ENCODE measurements around the gene PCDHGA12. TPM values are rescaled to one million over a fixed set of nuclear protein-coding genes. Genes with fewer than 3 reads are reported as not detected.

PCDHGA12 gene
- total RNA-seq, 1 donor from 2014 or later: 4.8 TPM

- H3K4me1 ChIP-seq: peaks cover 21% of the 10 kb centered on the region
- peaks cover 92% of the 10 kb centered on the region for H3K9me3 ChIP-seq (replicated peaks)
- intact Hi-C loops (cut with micrococcal nuclease): loop anchor here (10.0 kb wide), 1 partner anchor 85 kb away; no protein-coding TSS in a partner anchor
- no peak for TF ChIP-seq CTCF (IDR thresholded peaks at IDR 0.05; ENCODE audit: borderline replicate concordance)
- H3K36me3 ChIP-seq: peaks cover 18% of the 10 kb centered on the region
- H3K4me3 ChIP-seq: no peak overlapping the region
- no peak for DNase-seq
- no peak overlapping the region for H3K27ac ChIP-seq (replicated peaks)
- H3K27me3 ChIP-seq (ENCODE audit: low read depth): no peaks in the 10 kb centered on the region
Observed at GRCh38 chr5:141439411-141440141, 9.3 kb downstream of the PCDHGA12 start.

GRCh38 chr5:141440341-141440740 is 10.0 kb downstream of the PCDHGA12 start:
- Histone ChIP-seq H3K27me3 (ENCODE audit: low read depth) (no peaks in the 10 kb centered on the region), H3K27ac (replicated peaks) (no peak overlapping the region), H3K4me3 (no peak overlapping the region), H3K9me3 (replicated peaks) (peaks cover 92% of the 10 kb centered on the region), H3K36me3 (peaks cover 18% of the 10 kb centered on the region), H3K4me1 (peaks cover 23% of the 10 kb centered on the region)
- intact Hi-C loops (cut with micrococcal nuclease): no loop called here
- no peak for TF ChIP-seq CTCF (IDR thresholded peaks at IDR 0.05; ENCODE audit: borderline replicate concordance)
- DNase-seq: no peak

- Histone ChIP-seq H3K27me3 (ENCODE audit: low read depth) (no peaks in the 10 kb centered on the region), H3K27ac (replicated peaks) (no peak overlapping the region), H3K4me1 (peaks cover 35% of the 10 kb centered on the region), H3K4me3 (peak overlapping the region; percentile 17), H3K9me3 (replicated peaks) (peaks cover 83% of the 10 kb centered on the region), H3K36me3 (peaks cover 19% of the 10 kb centered on the region)
- peak; percentile 58 for DNase-seq
- intact Hi-C loops (cut with micrococcal nuclease): no loop called here
- TF ChIP-seq CTCF (IDR thresholded peaks at IDR 0.05; ENCODE audit: borderline replicate concordance): no peak
Observed at GRCh38 chr5:141441571-141442170, 11.4 kb downstream of the PCDHGA12 start.

- Histone ChIP-seq H3K4me3 (no peak overlapping the region), H3K27me3 (ENCODE audit: low read depth) (no peaks in the 10 kb centered on the region), H3K27ac (replicated peaks) (no peak overlapping the region), H3K36me3 (peaks cover 15% of the 10 kb centered on the region), H3K9me3 (replicated peaks) (peaks cover 10% of the 10 kb centered on the region), H3K4me1 (no peaks in the 10 kb centered on the region)
- DNase-seq: no peak
- TF ChIP-seq CTCF (IDR thresholded peaks at IDR 0.05; ENCODE audit: borderline replicate concordance): no peak
- intact Hi-C loops (cut with micrococcal nuclease): no loop called here
Observed at GRCh38 chr5:141465351-141465750, 35.0 kb downstream of the PCDHGA12 start.

- Histone ChIP-seq H3K27ac (replicated peaks) (peak within 1 kb of the TSS; percentile 91), H3K4me3 (peak within 1 kb of the TSS; percentile 73), H3K36me3 (no peaks in the 10 kb centered on the region), H3K4me1 (peaks cover 52% of the 10 kb centered on the region), H3K27me3 (ENCODE audit: low read depth) (no peaks in the 10 kb centered on the region), H3K9me3 (replicated peaks) (no peaks in the 10 kb centered on the region)
- peak; percentile 92 for DNase-seq
- peak; percentile 47 for TF ChIP-seq CTCF (IDR thresholded peaks at IDR 0.05; ENCODE audit: borderline replicate concordance)
- intact Hi-C loops (cut with micrococcal nuclease): no loop called here
Observed at GRCh38 chr5:141475625-141476131, 45.4 kb downstream of the PCDHGA12 start, which contains the start of gene PCDHGC3. Gene PCDHGC3 (plus strand): TSS chr5:141475966. CDS start chr5:141476117, 151 bp downstream.
